ENCODE data around the gene C20orf173.
"Not testable (repeated sequence)": the region's sequence is repeated elsewhere in the genome, so short reads cannot be mapped to it uniquely, and the experiment has no call there.

The C20orf173 gene

GRCh38 chr20:35523298-35523888 is 6.1 kb downstream of the C20orf173 start:
- H3K9me3 ChIP-seq (ENCODE audit: control insufficient read depth, insufficient read depth, low read length) = no peaks in the 10 kb centered on the region; the same call in 1 of the 2 replicates
- H3K4me1 ChIP-seq (ENCODE audit: control insufficient read depth, insufficient read depth, low read length) = no peaks in the 10 kb centered on the region
- no peak overlapping the region for H3K27ac ChIP-seq (ENCODE audit: low read depth, low read length)
- H3K4me3 ChIP-seq (ENCODE audit: low read depth, low read length) = no peak overlapping the region
- no peaks in the 10 kb centered on the region for H3K27me3 ChIP-seq (ENCODE audit: control insufficient read depth, insufficient read depth, low read length)
- no peaks in the 10 kb centered on the region for H3K36me3 ChIP-seq (ENCODE audit: control insufficient read depth, insufficient read depth, low read length)
- no peak overlapping the region for H3K9ac ChIP-seq (ENCODE audit: low read depth, low read length)

- no peaks in the 10 kb centered on the region for H3K4me1 ChIP-seq (ENCODE audit: control insufficient read depth, insufficient read depth, low read length)
These were observed 10.5 kb downstream of the C20orf173 start for GRCh38 chr20:35518955-35519354.

GRCh38 chr20:35517767-35518166 is 11.7 kb downstream of the C20orf173 start:
- not testable (repeated sequence) for H3K9me3 ChIP-seq (ENCODE audit: control insufficient read depth, insufficient read depth, low read length); H3K27me3 ChIP-seq (ENCODE audit: control insufficient read depth, insufficient read depth, low read length); H3K9ac ChIP-seq (ENCODE audit: low read depth, low read length); H3K4me3 ChIP-seq (ENCODE audit: low read depth, low read length); H3K4me1 ChIP-seq (ENCODE audit: control insufficient read depth, insufficient read depth, low read length); H3K27ac ChIP-seq (ENCODE audit: low read depth, low read length)
- H3K36me3 ChIP-seq (ENCODE audit: control insufficient read depth, insufficient read depth, low read length) = peaks cover 11% of the 10 kb centered on the region

More at GRCh38 chr20:35518955-35519354, 10.5 kb downstream of the C20orf173 start:
- Histone ChIP-seq H3K4me3 (ENCODE audit: low read depth, low read length) (no peak overlapping the region), H3K9me3 (ENCODE audit: control insufficient read depth, insufficient read depth, low read length) (no peaks in the 10 kb centered on the region), H3K27ac (ENCODE audit: low read depth, low read length) (no peak overlapping the region), H3K27me3 (ENCODE audit: control insufficient read depth, insufficient read depth, low read length) (no peaks in the 10 kb centered on the region), H3K9ac (ENCODE audit: low read depth, low read length) (no peak overlapping the region), H3K36me3 (ENCODE audit: control insufficient read depth, insufficient read depth, low read length) (0 out of 2 replicates have a peak, but pooled peaks cover 3% of the 10 kb centered on the region)

GRCh38 chr20:35517125-35517524 is 12.3 kb downstream of the C20orf173 start:
- no peaks in the 10 kb centered on the region for H3K27me3 ChIP-seq (ENCODE audit: control insufficient read depth, insufficient read depth, low read length)
- no peaks in the 10 kb centered on the region for H3K4me1 ChIP-seq (ENCODE audit: control insufficient read depth, insufficient read depth, low read length)
- peaks cover 17% of the 10 kb centered on the region for H3K36me3 ChIP-seq (ENCODE audit: control insufficient read depth, insufficient read depth, low read length)
- H3K4me3 ChIP-seq (ENCODE audit: low read depth, low read length) = no peak overlapping the region
- no peak overlapping the region for H3K27ac ChIP-seq (ENCODE audit: low read depth, low read length)
- no peak overlapping the region for H3K9ac ChIP-seq (ENCODE audit: low read depth, low read length)
- no peaks in the 10 kb centered on the region for H3K9me3 ChIP-seq (ENCODE audit: control insufficient read depth, insufficient read depth, low read length)

GRCh38 chr20:35515949-35516645 is 13.4 kb downstream of the C20orf173 start:
- no peak overlapping the region for H3K9ac ChIP-seq (ENCODE audit: low read depth, low read length)
- H3K9me3 ChIP-seq (ENCODE audit: control insufficient read depth, insufficient read depth, low read length) = no peaks in the 10 kb centered on the region
- no peak overlapping the region for H3K27ac ChIP-seq (ENCODE audit: low read depth, low read length)
- no peaks in the 10 kb centered on the region for H3K27me3 ChIP-seq (ENCODE audit: control insufficient read depth, insufficient read depth, low read length)
- no peaks in the 10 kb centered on the region for H3K4me1 ChIP-seq (ENCODE audit: control insufficient read depth, insufficient read depth, low read length)
- H3K36me3 ChIP-seq (ENCODE audit: control insufficient read depth, insufficient read depth, low read length) = peaks cover 27% of the 10 kb centered on the region
- H3K4me3 ChIP-seq (ENCODE audit: low read depth, low read length) = no peak overlapping the region

- Histone ChIP-seq H3K4me1 (ENCODE audit: control insufficient read depth, insufficient read depth, low read length) (no peaks in the 10 kb centered on the region), H3K9me3 (ENCODE audit: control insufficient read depth, insufficient read depth, low read length) (no peaks in the 10 kb centered on the region), H3K9ac (ENCODE audit: low read depth, low read length) (no peak overlapping the region), H3K27me3 (ENCODE audit: control insufficient read depth, insufficient read depth, low read length) (no peaks in the 10 kb centered on the region), H3K27ac (ENCODE audit: low read depth, low read length) (no peak overlapping the region), H3K4me3 (ENCODE audit: low read depth, low read length) (no peak overlapping the region), H3K36me3 (ENCODE audit: control insufficient read depth, insufficient read depth, low read length) (peaks cover 35% of the 10 kb centered on the region)
These were observed 14.1 kb downstream of the C20orf173 start for GRCh38 chr20:35515341-35515740.

- no peak overlapping the region for H3K9ac ChIP-seq (ENCODE audit: low read depth, low read length)
- no peak overlapping the region for H3K27ac ChIP-seq (ENCODE audit: low read depth, low read length)
- H3K36me3 ChIP-seq (ENCODE audit: control insufficient read depth, insufficient read depth, low read length) = peaks cover 44% of the 10 kb centered on the region
These were observed 15.0 kb downstream of the C20orf173 start for GRCh38 chr20:35514371-35514932.

GRCh38 chr20:35511814-35512420 is 17.5 kb downstream of the C20orf173 start:
- Histone ChIP-seq H3K36me3 (ENCODE audit: control insufficient read depth, insufficient read depth, low read length) (peaks cover 68% of the 10 kb centered on the region), H3K9ac (ENCODE audit: low read depth, low read length) (no peak overlapping the region), H3K4me3 (ENCODE audit: low read depth, low read length) (no peak overlapping the region), H3K27ac (ENCODE audit: low read depth, low read length) (no peak overlapping the region), H3K4me1 (ENCODE audit: control insufficient read depth, insufficient read depth, low read length) (no peaks in the 10 kb centered on the region), H3K27me3 (ENCODE audit: control insufficient read depth, insufficient read depth, low read length) (no peaks in the 10 kb centered on the region), H3K9me3 (ENCODE audit: control insufficient read depth, insufficient read depth, low read length) (no peaks in the 10 kb centered on the region)

More at GRCh38 chr20:35514371-35514932, 15.0 kb downstream of the C20orf173 start:
- Histone ChIP-seq H3K4me3 (ENCODE audit: low read depth, low read length) (no peak overlapping the region), H3K27me3 (ENCODE audit: control insufficient read depth, insufficient read depth, low read length) (no peaks in the 10 kb centered on the region), H3K4me1 (ENCODE audit: control insufficient read depth, insufficient read depth, low read length) (no peaks in the 10 kb centered on the region), H3K9me3 (ENCODE audit: control insufficient read depth, insufficient read depth, low read length) (no peaks in the 10 kb centered on the region)

GRCh38 chr20:35510951-35511735 is 18.3 kb downstream of the C20orf173 start:
- Histone ChIP-seq H3K36me3 (ENCODE audit: control insufficient read depth, insufficient read depth, low read length) (peaks cover 76% of the 10 kb centered on the region), H3K27ac (ENCODE audit: low read depth, low read length) (no peak overlapping the region), H3K9ac (ENCODE audit: low read depth, low read length) (no peak overlapping the region), H3K27me3 (ENCODE audit: control insufficient read depth, insufficient read depth, low read length) (no peaks in the 10 kb centered on the region), H3K4me3 (ENCODE audit: low read depth, low read length) (no peak overlapping the region), H3K9me3 (ENCODE audit: control insufficient read depth, insufficient read depth, low read length) (no peaks in the 10 kb centered on the region), H3K4me1 (ENCODE audit: control insufficient read depth, insufficient read depth, low read length) (no peaks in the 10 kb centered on the region)

GRCh38 chr20:35508493-35509218 is 20.8 kb downstream of the C20orf173 start:
- Histone ChIP-seq H3K36me3 (ENCODE audit: control insufficient read depth, insufficient read depth, low read length) (peaks cover 90% of the 10 kb centered on the region), H3K9me3 (ENCODE audit: control insufficient read depth, insufficient read depth, low read length) (no peaks in the 10 kb centered on the region), H3K27ac (ENCODE audit: low read depth, low read length) (no peak overlapping the region), H3K4me3 (ENCODE audit: low read depth, low read length) (no peak overlapping the region), H3K4me1 (ENCODE audit: control insufficient read depth, insufficient read depth, low read length) (no peaks in the 10 kb centered on the region), H3K27me3 (ENCODE audit: control insufficient read depth, insufficient read depth, low read length) (no peaks in the 10 kb centered on the region), H3K9ac (ENCODE audit: low read depth, low read length) (no peak overlapping the region)

Measured in HUES48 (cell line).